Measurements from ENCODE around the gene IGFBP2.

Gene IGFBP2

DNA sequence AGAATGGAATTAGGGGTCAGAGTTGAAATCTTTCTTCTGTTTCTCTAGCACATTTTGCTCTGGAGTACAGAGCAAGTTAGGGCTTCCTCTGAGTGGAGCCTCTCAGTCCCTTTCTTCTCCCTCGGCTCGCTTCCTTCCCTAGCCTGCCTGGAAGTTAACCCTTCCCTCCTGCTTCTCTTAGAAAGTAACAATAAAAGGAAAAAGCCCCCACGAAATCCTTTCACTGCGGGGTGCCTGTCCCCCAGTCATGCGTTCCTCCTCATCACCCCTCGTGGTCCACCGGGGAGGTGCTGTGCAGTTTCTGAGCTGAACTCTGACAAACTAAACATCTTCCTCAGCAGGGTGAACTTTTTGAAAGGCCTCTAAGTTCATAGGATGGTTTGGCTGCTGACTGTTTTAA lies 2.0 kb downstream of the IGFBP2 start:
- ChIA-PET CTCF (interaction anchor here (0.5 to 0.7 kb wide), 3 partner anchors 17 to 209 kb away, joined by 3 to 4 read pairs (median 3); no protein-coding TSS in a partner anchor), POLR2A (no interaction called here)
- TF ChIP-seq LEF1 (IDR thresholded peaks at IDR 0.05; ENCODE audit: borderline replicate concordance) (no peak), FOXA1 (IDR thresholded peaks at IDR 0.05) (no peak), NFRKB (IDR thresholded peaks at IDR 0.05) (no peak), L3MBTL2 (conservative IDR thresholded peaks at IDR 0.05) (no peak), ARNT (IDR thresholded peaks at IDR 0.05) (no peak), CTBP1 (IDR thresholded peaks at IDR 0.05; ENCODE audit: borderline replicate concordance) (no peak), HDGF (IDR thresholded peaks at IDR 0.05; ENCODE audit: borderline replicate concordance) (no peak), TARDBP (IDR thresholded peaks at IDR 0.05) (no peak), SP1 (IDR thresholded peaks at IDR 0.05) (no peak), ELF4 (IDR thresholded peaks at IDR 0.05) (no peak), BHLHE40 (IDR thresholded peaks at IDR 0.05; ENCODE audit: borderline replicate concordance) (no peak), SUZ12 (IDR thresholded peaks at IDR 0.05) (no peak)
- TF ChIP-seq, protein P1, sequence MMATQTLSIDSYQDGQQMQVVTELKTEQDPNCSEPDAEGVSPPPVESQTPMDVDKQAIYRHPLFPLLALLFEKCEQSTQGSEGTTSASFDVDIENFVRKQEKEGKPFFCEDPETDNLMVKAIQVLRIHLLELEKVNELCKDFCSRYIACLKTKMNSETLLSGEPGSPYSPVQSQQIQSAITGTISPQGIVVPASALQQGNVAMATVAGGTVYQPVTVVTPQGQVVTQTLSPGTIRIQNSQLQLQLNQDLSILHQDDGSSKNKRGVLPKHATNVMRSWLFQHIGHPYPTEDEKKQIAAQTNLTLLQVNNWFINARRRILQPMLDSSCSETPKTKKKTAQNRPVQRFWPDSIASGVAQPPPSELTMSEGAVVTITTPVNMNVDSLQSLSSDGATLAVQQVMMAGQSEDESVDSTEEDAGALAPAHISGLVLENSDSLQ (IDR thresholded peaks at IDR 0.05) = no peak
- no peak for DNase-seq (ENCODE audit: extremely low spot score)

DNA sequence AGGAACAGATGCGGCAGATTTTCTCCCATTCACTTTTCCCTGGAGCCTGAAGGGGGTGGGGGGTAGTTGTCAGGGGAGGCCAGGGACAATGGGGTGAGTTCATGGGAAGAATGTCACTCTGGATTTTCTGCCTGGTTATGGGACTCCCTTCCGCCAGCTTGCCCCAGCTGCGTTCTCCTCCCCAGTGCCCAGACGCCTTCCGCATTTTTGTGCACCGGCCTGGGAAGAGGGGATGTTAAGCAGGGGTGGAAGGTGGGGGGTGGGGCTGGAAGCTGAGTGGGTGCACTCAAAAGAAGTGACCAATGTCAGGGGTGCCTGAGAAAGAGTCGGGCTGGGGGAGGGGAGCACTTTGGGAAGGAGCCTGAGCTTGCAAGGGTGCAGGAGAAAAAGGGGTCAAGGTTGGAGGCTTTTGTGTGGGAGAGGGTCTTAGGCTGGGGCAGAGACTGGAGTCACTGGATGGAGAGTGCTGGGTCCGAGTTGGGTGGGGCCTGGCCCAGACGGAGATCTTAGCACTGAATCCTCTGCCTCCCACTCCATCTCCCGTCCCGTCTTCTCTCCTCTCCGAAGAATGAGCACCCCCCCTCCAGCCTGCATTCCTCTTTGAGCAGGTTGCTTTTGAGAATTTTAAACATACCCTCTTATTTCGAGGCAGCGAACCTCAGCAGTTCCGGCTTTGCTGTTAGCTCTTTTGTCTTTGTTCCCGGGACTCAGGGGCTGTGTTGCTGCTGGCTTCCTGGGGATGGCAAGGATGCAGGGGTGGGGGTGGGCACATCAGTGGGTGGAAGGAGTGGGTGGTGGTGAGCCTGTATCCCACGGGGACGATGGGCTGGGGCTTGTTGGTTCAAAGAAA lies 2.7 kb downstream of the IGFBP2 start:
- POLR2A ChIA-PET = no interaction called here
- no peak for DNase-seq (ENCODE audit: extremely low spot score)
- CTCF ChIA-PET = interaction anchor here (0.5 to 0.7 kb wide), 3 partner anchors 16 to 138 kb away, joined by 3 to 4 read pairs (median 3); no protein-coding TSS in a partner anchor
- TF ChIP-seq L3MBTL2 (conservative IDR thresholded peaks at IDR 0.05) (no peak), SUZ12 (IDR thresholded peaks at IDR 0.05) (no peak), ARNT (IDR thresholded peaks at IDR 0.05) (no peak)
- TF ChIP-seq, protein P1 (IDR thresholded peaks at IDR 0.05) = no peak

DNA sequence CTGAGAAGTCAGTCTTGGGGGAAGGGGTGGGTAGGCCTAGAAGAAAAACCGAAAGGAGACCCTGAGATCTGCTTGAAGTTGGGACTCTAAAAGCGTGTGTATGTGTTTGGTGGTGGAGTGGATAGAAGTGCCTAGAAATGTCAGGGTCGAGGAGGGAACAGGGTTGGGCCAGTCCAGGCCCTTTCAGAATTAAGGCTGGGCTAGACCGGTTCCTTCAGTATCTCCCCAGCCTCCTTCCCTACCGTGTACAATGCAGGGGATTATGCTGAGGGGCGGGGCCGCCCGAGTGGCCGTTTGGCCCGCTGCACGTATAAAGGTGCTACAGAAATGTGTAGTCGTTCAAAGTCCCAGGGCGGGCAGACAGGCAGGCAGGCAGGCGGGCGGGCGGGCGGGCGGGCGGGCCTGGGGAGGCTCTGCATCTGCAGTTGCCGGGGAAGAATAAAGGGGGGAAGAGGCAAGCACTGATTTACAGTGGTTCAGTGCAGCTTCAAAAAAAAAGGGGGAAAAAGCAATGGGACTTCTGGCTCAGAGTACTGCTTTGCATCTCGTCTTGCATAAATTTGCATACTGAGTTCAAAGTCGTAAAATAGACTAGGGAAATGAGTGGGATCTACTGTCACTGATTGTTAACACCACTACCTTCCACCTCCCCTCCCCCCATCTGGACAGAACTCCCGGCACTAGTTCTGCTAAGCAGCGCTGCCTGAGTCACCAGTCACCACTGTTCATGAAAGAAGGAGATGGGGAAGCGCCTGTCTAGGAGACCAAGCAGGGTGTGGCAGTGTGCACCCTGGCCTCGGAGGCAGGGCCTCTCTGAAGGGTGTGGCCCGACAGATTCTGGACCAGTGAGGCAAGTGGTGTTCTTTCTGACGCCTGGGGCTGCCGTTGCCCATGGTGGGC lies 3.6 kb downstream of the IGFBP2 start:
- DNase-seq (ENCODE audit: extremely low spot score) = no peak
- no peak for TF ChIP-seq NFRKB (IDR thresholded peaks at IDR 0.05)
- POLR2A ChIA-PET = no interaction called here
- CTCF ChIA-PET = interaction anchor here (0.6 kb wide), 1 partner anchor 117 kb away, joined by 3 read pairs; no protein-coding TSS in a partner anchor

DNA sequence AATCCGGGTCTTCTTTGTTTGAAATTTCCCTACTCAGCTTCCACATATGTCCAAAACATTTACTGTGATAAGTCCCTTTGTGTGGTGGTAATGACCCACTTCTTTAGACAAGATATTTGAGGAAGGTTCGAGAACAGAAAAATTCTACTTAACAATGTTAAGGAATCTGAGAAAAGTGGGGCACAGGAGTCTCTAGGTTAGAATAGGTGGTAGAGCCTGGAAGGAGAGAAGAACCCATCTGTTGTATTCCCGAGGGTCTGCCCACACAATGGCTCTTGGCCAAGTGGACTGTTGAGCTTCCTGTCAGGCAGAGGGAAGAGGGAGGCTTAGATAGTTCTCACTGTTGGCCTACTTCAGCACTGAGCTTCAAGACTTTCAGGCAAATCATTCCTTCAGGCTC lies 4.3 kb downstream of the IGFBP2 start:
- CTCF ChIA-PET = no interaction called here
- POLR2A ChIA-PET = no interaction called here

DNA sequence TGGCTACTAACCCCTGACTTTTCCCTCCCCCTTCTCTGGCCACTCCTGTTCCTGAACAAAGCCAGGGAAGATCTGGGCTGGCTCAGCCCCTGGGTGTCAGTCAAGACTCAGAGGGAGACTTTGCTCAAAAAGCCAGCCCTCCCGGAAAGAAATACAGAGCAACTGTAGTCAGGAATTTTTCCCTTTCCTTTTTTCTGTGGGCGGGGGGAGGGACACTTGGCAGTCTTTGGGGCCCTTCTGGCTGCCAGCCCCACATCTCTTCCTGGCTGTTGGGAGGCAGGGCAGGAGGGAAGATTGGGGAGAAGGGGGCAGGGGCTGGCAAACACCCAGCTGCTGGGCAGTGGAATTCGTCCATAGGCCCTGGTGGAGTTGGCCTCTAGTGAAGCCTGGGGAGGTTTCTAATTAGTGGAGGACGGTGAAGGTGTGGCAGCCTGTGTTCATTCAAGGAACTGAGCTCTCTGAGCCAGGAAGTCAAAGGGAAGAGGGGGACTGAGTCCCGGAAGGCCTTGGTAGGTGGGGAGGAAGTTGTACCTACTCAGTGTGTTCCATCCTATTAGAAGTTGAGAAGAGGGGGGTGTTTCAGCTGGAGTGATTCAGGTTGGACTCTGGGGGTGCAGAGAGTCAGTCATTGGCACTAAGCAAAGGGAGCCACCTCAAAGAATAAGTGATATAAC lies 10.9 kb downstream of the IGFBP2 start:
- ChIA-PET CTCF (no interaction called here), POLR2A (interaction anchor here (1.6 kb wide), 1 partner anchor 146 kb away, joined by 3 read pairs; the partner anchor contains the start of gene RPL37A)

More for the DNA sequence above, 4.3 kb downstream of the IGFBP2 start:
- DNase-seq (ENCODE audit: extremely low spot score) = no peak
- TF ChIP-seq FOXM1 (IDR thresholded peaks at IDR 0.05; ENCODE audit: borderline replicate concordance) (no peak), FOXA1 (IDR thresholded peaks at IDR 0.05) (no peak), NFRKB (IDR thresholded peaks at IDR 0.05) (no peak), ELF4 (IDR thresholded peaks at IDR 0.05) (no peak), CTBP1 (IDR thresholded peaks at IDR 0.05; ENCODE audit: borderline replicate concordance) (no peak), FOXK2 (IDR thresholded peaks at IDR 0.05) (no peak), ZNF384 (IDR thresholded peaks at IDR 0.05) (no peak), ARNT (IDR thresholded peaks at IDR 0.05) (no peak), HDGF (IDR thresholded peaks at IDR 0.05; ENCODE audit: borderline replicate concordance) (no peak), LEF1 (IDR thresholded peaks at IDR 0.05; ENCODE audit: borderline replicate concordance) (no peak), L3MBTL2 (conservative IDR thresholded peaks at IDR 0.05) (no peak), SUZ12 (IDR thresholded peaks at IDR 0.05) (no peak), SP1 (IDR thresholded peaks at IDR 0.05) (no peak), BHLHE40 (IDR thresholded peaks at IDR 0.05; ENCODE audit: borderline replicate concordance) (no peak), TARDBP (IDR thresholded peaks at IDR 0.05) (no peak)
- TF ChIP-seq, protein P1 (IDR thresholded peaks at IDR 0.05) = no peak

More for the DNA sequence above, 10.9 kb downstream of the IGFBP2 start:
- no peak for DNase-seq (ENCODE audit: extremely low spot score)
- TF ChIP-seq SP1 (IDR thresholded peaks at IDR 0.05) = no peak
- TF ChIP-seq TARDBP (IDR thresholded peaks at IDR 0.05) = no peak
- TF ChIP-seq CTBP1 (IDR thresholded peaks at IDR 0.05; ENCODE audit: borderline replicate concordance) = no peak
- no peak for TF ChIP-seq LEF1 (IDR thresholded peaks at IDR 0.05; ENCODE audit: borderline replicate concordance)
- TF ChIP-seq, protein P1 (IDR thresholded peaks at IDR 0.05) = no peak
- TF ChIP-seq SUZ12 (IDR thresholded peaks at IDR 0.05) = no peak
- TF ChIP-seq ZNF384 (IDR thresholded peaks at IDR 0.05) = no peak
- TF ChIP-seq BHLHE40 (IDR thresholded peaks at IDR 0.05; ENCODE audit: borderline replicate concordance) = no peak
- no peak for TF ChIP-seq ELF4 (IDR thresholded peaks at IDR 0.05)
- no peak for TF ChIP-seq ARNT (IDR thresholded peaks at IDR 0.05)
- no peak for TF ChIP-seq HDGF (IDR thresholded peaks at IDR 0.05; ENCODE audit: borderline replicate concordance)
- TF ChIP-seq L3MBTL2 (conservative IDR thresholded peaks at IDR 0.05) = no peak
- no peak for TF ChIP-seq NFRKB (IDR thresholded peaks at IDR 0.05)
- no peak for TF ChIP-seq FOXK2 (IDR thresholded peaks at IDR 0.05)
- TF ChIP-seq FOXM1 (IDR thresholded peaks at IDR 0.05; ENCODE audit: borderline replicate concordance) = no peak
- no peak for TF ChIP-seq FOXA1 (IDR thresholded peaks at IDR 0.05)

All from HEK293T (cell line).